Smooth muscle cell (in vitro differentiated cells): Measurements from ENCODE around the gene SMARCAD1. TPM values are rescaled to one million over a fixed set of nuclear protein-coding genes. Genes with fewer than 3 reads are reported as not detected.

ENCODE experiments used
- DNase-seq: peaks from one replicate; lab custom pipeline; 2025; ENCODE audit not compliant: unreplicated experiment; lab: John Stamatoyannopoulos, UW
- H2AFZ ChIP-seq: fragments of 200-600 bp; sonication (generic); 2 replicates; pipeline ENCODE4 v1.6.0; 2016; ENCODE audit warnings: antibody characterized with exemption, low read depth, mild to moderate bottlenecking
- H3F3A ChIP-seq: fragments of 200-600 bp; sonication (generic); 2 replicates; pipeline ENCODE4 v1.6.0; 2017; ENCODE audit warnings: antibody characterized with exemption, low read depth
- H3K27ac ChIP-seq: fragments of 200-600 bp; sonication (generic); 2 replicates; pipeline ENCODE4 v1.5.1; 2016; ENCODE audit warnings: low read depth, mild to moderate bottlenecking
- H3K27me3 ChIP-seq: fragments of 200-600 bp; sonication (generic); 2 replicates; pipeline ENCODE4 v1.6.1; 2016; ENCODE audit warnings: low read depth, mild to moderate bottlenecking
- H3K36me3 ChIP-seq: fragments of 200-600 bp; sonication (generic); 2 replicates; pipeline ENCODE4 v1.5.1; 2016; ENCODE audit warnings: low read depth
- H3K4me1 ChIP-seq: fragments of 200-600 bp; sonication (generic); 2 replicates; pipeline ENCODE4 v1.5.1; 2016; ENCODE audit warnings: low read depth
- H3K4me2 ChIP-seq: fragments of 200-600 bp; sonication (generic); 2 replicates; pipeline ENCODE4 v1.6.0; 2016; ENCODE audit warnings: mild to moderate bottlenecking
- H3K4me3 ChIP-seq: fragments of 200-600 bp; sonication (generic); 2 replicates; pipeline ENCODE4 v1.5.1; 2016; ENCODE audit warnings: mild to moderate bottlenecking
- H3K79me2 ChIP-seq: fragments of 200-600 bp; sonication (generic); 2 replicates; pipeline ENCODE4 v1.6.0; 2016; ENCODE audit warnings: low read depth, mild to moderate bottlenecking
- H3K9ac ChIP-seq: fragments of 200-600 bp; sonication (generic); 2 replicates; pipeline ENCODE4 v1.6.0; 2016; ENCODE audit warnings: low read depth
- H3K9me3 ChIP-seq: fragments of 200-600 bp; sonication (generic); replicated peaks from 2 replicates; pipeline ENCODE4 v1.5.1; 2016; ENCODE audit warnings: low read depth
- H4K20me1 ChIP-seq: fragments of 200-600 bp; sonication (generic); 2 replicates; pipeline ENCODE4 v1.6.0; 2016; ENCODE audit warnings: low read depth
- CTCF ChIP-seq: fragments of 200-600 bp; sonication (generic); IDR thresholded peaks from 2 replicates; pipeline ENCODE4 v1.5.1; 2017; ENCODE audit warnings: borderline replicate concordance, mild to moderate bottlenecking, antibody characterized with exemption; ENCODE audit not compliant: insufficient read depth, poor library complexity, severe bottlenecking
- WGBS: methylation state at CpG from one replicate; pipeline ENCODE4 v1.1.7; 2016; ENCODE audit warnings: low lambda C conversion rate; 5-methylcytosine and 5-hydroxymethylcytosine counted together
- polyA plus RNA-seq: library from polyadenylated mRNA; unstranded; fragments of >200 nt; fragmentation: Nextera tagmentation; extraction: Ambion mirVana; gene quantifications from 2 replicates; pipeline ENCODE4 v1.2.1, GENCODE V29; 2016
- total RNA-seq: library from RNA; depleted of rRNA; stranded (reverse); fragments of >200 nt; gene quantifications from 2 replicates; pipeline ENCODE4 v1.2.3, GENCODE V29; 2014

SMARCAD1 gene
- total and polyA plus RNA-seq, 2 experiments from 2014 or later = 12.6 to 42.7 TPM

GRCh38 chr4:94304365-94304971, 96.8 kb downstream of the SMARCAD1 start:
- Histone ChIP-seq H3K4me2 (no peak overlapping the region), H3K36me3 (no peaks in the 10 kb centered on the region), H3K9ac (no peak overlapping the region), H3K9me3 (no peaks in the 10 kb centered on the region), H3K4me1 (no peaks in the 10 kb centered on the region), H3K27me3 (no peaks in the 10 kb centered on the region), H3K79me2 (no peaks in the 10 kb centered on the region), H3F3A (no peaks in the 10 kb centered on the region), H2AFZ (no peak overlapping the region), H3K4me3 (no peak overlapping the region), H3K27ac (no peak overlapping the region), H4K20me1 (no peaks in the 10 kb centered on the region)
- WGBS = 54% methylated on average over 2 of the region's 2 CpGs
- DNase-seq = no peak
- peak; percentile 65 for TF ChIP-seq CTCF

GRCh38 chr4:94305466-94306225, 98.0 kb downstream of the SMARCAD1 start:
- no peak overlapping the region for H3K4me3 ChIP-seq
- no peaks in the 10 kb centered on the region for H3F3A ChIP-seq
- no peaks in the 10 kb centered on the region for H3K36me3 ChIP-seq
- H3K79me2 ChIP-seq = no peaks in the 10 kb centered on the region
- H2AFZ ChIP-seq = no peak overlapping the region
- no peak for DNase-seq
- no peaks in the 10 kb centered on the region for H4K20me1 ChIP-seq
- H3K4me1 ChIP-seq = no peaks in the 10 kb centered on the region
- no peaks in the 10 kb centered on the region for H3K9me3 ChIP-seq
- TF ChIP-seq CTCF = no peak
- no peak overlapping the region for H3K9ac ChIP-seq
- H3K4me2 ChIP-seq = peak overlapping the region; percentile 24
- no peak overlapping the region for H3K27ac ChIP-seq
- 47% methylated on average over 5 of the region's 5 CpGs for WGBS
- no peaks in the 10 kb centered on the region for H3K27me3 ChIP-seq

GRCh38 chr4:94306713-94307112, 99.0 kb downstream of the SMARCAD1 start:
- Histone ChIP-seq H4K20me1 (no peaks in the 10 kb centered on the region), H3K4me2 (no peak overlapping the region), H3K9me3 (no peaks in the 10 kb centered on the region), H3K4me1 (no peaks in the 10 kb centered on the region), H2AFZ (no peak overlapping the region), H3K27ac (no peak overlapping the region), H3K79me2 (no peaks in the 10 kb centered on the region), H3K27me3 (no peaks in the 10 kb centered on the region), H3K36me3 (no peaks in the 10 kb centered on the region), H3K4me3 (no peak overlapping the region), H3F3A (no peaks in the 10 kb centered on the region), H3K9ac (no peak overlapping the region)
- DNase-seq = no peak
- no peak for TF ChIP-seq CTCF
- WGBS = 91% methylated on average over 3 of the region's 3 CpGs
